NT2/D1 (cell line): ENCODE results near the gene OR52J3.

ENCODE experiments used
- SUZ12 ChIP-seq: IDR thresholded peaks from 2 replicates; pipeline ENCODE4 v1.6.1; 2011; ENCODE audit not compliant: insufficient read length, insufficient read depth; ENCODE audit errors: extremely low read depth
- YY1 ChIP-seq: IDR thresholded peaks from 2 replicates; pipeline ENCODE4 v1.6.1; 2011; ENCODE audit not compliant: insufficient read length, insufficient read depth
- ZNF274 ChIP-seq: IDR thresholded peaks from 2 replicates; pipeline ENCODE4 v1.6.1; 2011; ENCODE audit warnings: mild to moderate bottlenecking, low read depth, low read length

DNA sequence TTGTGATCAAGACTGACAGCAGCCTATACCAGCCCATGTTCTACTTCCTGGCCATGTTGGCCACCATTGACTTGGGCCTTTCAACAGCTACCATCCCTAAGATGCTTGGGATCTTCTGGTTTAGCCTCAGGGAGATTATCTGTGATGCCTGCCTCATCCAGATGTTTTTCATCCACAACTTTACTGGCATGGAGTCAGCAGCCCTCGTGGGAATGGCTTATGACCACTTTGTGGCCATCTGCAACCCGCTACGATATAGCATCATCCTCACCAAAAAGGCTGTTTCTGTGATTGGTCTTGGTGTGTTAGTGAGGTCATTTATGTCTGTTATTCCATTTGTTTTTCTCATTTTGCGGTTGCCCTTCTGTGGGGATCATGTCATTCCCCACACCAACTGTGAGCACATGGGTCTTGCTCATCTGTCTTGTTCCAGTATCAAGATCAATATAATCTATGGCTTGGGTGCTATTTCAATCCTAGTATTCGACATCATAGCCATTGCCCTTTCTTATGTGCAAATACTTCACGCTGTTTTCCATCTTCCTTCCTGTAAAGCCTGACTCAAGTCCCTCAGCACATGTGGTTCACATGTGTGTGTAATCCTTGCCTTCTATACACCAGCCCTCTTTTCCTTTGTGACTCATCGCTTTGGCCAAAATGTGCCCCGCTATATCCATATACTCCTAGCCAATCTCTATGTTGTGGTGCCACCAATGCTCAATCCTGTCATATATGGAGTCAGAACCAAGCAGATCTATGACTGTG is 46.7 kb downstream of the OR52J3 start:
- TF ChIP-seq YY1, result no peak
- TF ChIP-seq SUZ12, result no peak
- TF ChIP-seq ZNF274, result no peak
